SK-N-SH (cell line): Measurements from ENCODE around the gene BSG.

Experiments used
- CHD2 ChIP-seq: fragments of 150-350 bp; IDR thresholded peaks from 2 replicates; pipeline ENCODE4 v1.6.1; 2018; ENCODE audit warnings: low read length; ENCODE audit not compliant: partially characterized antibody
- CTCF ChIP-seq: fragments of 200-600 bp; sonication (generic); IDR thresholded peaks from 2 replicates; pipeline ENCODE4 v1.6.1; 2017; ENCODE audit warnings: antibody characterized with exemption, mild to moderate bottlenecking, moderate library complexity
- EP300 ChIP-seq, 2 experiments: IDR thresholded peaks; 2 replicates each; pipeline versions ENCODE4 v1.4.0 to v1.6.1; 2012; ENCODE audit warnings: borderline replicate concordance in 1 of 2, low read depth in 1 of 2, low read length in 1 of 2
- JUND ChIP-seq: IDR thresholded peaks from 2 replicates; pipeline ENCODE4 v1.4.0; 2012
- MEF2A ChIP-seq: IDR thresholded peaks from 2 replicates; pipeline ENCODE4 v1.4.0; 2012; ENCODE audit warnings: low read depth, borderline replicate concordance
- PBX3 ChIP-seq: IDR thresholded peaks from 2 replicates; pipeline ENCODE4; 2012
- POLR2AphosphoS5 ChIP-seq: IDR thresholded peaks from 2 replicates; pipeline ENCODE4 v1.6.1; 2012; ENCODE audit warnings: low read depth, low read length
- SMC3 ChIP-seq: IDR thresholded peaks from 2 replicates; pipeline ENCODE4 v1.6.1; 2012; ENCODE audit warnings: low read depth, low read length, improper control_type of control experiment
- TAF1 ChIP-seq: IDR thresholded peaks from 2 replicates; pipeline ENCODE4 v1.6.1; 2012; ENCODE audit warnings: low read depth, mild to moderate bottlenecking, low read length, moderate library complexity, borderline replicate concordance
- USF2 ChIP-seq: fragments of 150-350 bp; IDR thresholded peaks from 2 replicates; pipeline ENCODE4 v1.6.1; 2017; ENCODE audit warnings: antibody characterized with exemption, low read length, low read depth, borderline replicate concordance

- TF ChIP-seq TAF1 (no peak), JUND (no peak), USF2 (no peak), EP300 (IDR thresholded peaks at IDR 0.05; ENCODE audit: borderline replicate concordance in 1 of 2, low read depth in 1 of 2, low read length in 1 of 2) (no peak), CTCF (no peak), POLR2AphosphoS5 (no peak), MEF2A (no peak), CHD2 (no peak), PBX3 (no peak), SMC3 (no peak)
Observed at GRCh38 chr19:601790-602189, 29.4 kb downstream of the BSG start.
